ENCODE data around the gene SPRR2E.
"Not testable (repeated sequence)": the region's sequence is repeated elsewhere in the genome, so short reads cannot be mapped to it uniquely, and the experiment has no call there.

The SPRR2E gene

GRCh38 chr1:153058826-153059784 lies 35.2 kb downstream of the SPRR2E start:
- DNase-seq, result no peak

- no peak for DNase-seq
Measured at GRCh38 chr1:153058154-153058553, 36.2 kb downstream of the SPRR2E start.

GRCh38 chr1:153057375-153057774 lies 37.0 kb downstream of the SPRR2E start, which contains the start of gene SPRR2A:
SPRR2A (minus strand) TSS chr1:153057512; CDS start chr1:153056735, 777 bp downstream.
- no peak for DNase-seq

- DNase-seq, result not testable (repeated sequence)
Measured at GRCh38 chr1:153056111-153056510, 38.2 kb downstream of the SPRR2E start.

- no peak for DNase-seq
Measured at GRCh38 chr1:153049211-153049610, 45.1 kb downstream of the SPRR2E start.
